SK-N-SH (cell line): ENCODE measurements around the gene COG3. TPM values are rescaled to one million over a fixed set of nuclear protein-coding genes. Genes with fewer than 3 reads are reported as not detected.

Source experiments
- CTCF ChIA-PET: fragments of 300-600, 350-600 bp; formaldehyde crosslinking; extraction: SDS; loops from one replicate; lab custom pipeline; 2021; lab: Yijun Ruan, JAX
- POLR2A ChIA-PET: fragments of 350-600 bp; sonication (Branson Sonifier 250); formaldehyde crosslinking; extraction: SDS; loops from one replicate; lab custom pipeline; 2020; ENCODE audit warnings: antibody characterized with exemption, inconsistent platforms; lab: Yijun Ruan, JAX
- DNase-seq: peaks from one replicate; pipeline ENCODE4 v3.0.0; 2012
- H2AFZ ChIP-seq: fragments of 200-600 bp; sonication (generic); 2 replicates; pipeline ENCODE4 v1.8.1; 2016; ENCODE audit warnings: antibody characterized with exemption, mild to moderate bottlenecking, low read depth
- H3F3A ChIP-seq: fragments of 200-600 bp; sonication (generic); replicated peaks from 2 replicates; pipeline ENCODE3; 2016; ENCODE audit warnings: antibody characterized with exemption, mild to moderate bottlenecking; ENCODE audit not compliant: insufficient read depth
- H3K27ac ChIP-seq, 2 experiments: fragments of 200-500 bp in 1 of 2; fragments of 200-600 bp in 1 of 2; sonication (Bioruptor generic) in 1 of 2; sonication (generic), shearing (Covaris generic) in 1 of 2; 2 replicates each; pipeline versions ENCODE4 v1.5.1 to v1.6.1; 2014 to 2016; ENCODE audit warnings: low read depth in 2 of 2, inconsistent platforms in 1 of 2, low read length in 1 of 2, mild to moderate bottlenecking in 1 of 2, mixed read lengths in 1 of 2
- H3K27me3 ChIP-seq: fragments of 200-600 bp; sonication (generic), shearing (Covaris generic); 2 replicates; pipeline ENCODE4 v1.6.1; 2016; ENCODE audit warnings: mixed run types; ENCODE audit not compliant: insufficient read depth
- H3K36me3 ChIP-seq, 2 experiments: fragments of 200-500 bp in 1 of 2; fragments of 200-600 bp in 1 of 2; sonication (Bioruptor generic) in 1 of 2; sonication (generic) in 1 of 2; replicated peaks in 1 of 2; 2 replicates each; pipeline versions ENCODE3 to v1.5.1; 2014 to 2016; ENCODE audit warnings: low read length in 1 of 2, mild to moderate bottlenecking in 1 of 2; ENCODE audit not compliant: insufficient read depth in 2 of 2, control insufficient read depth in 1 of 2
- H3K4me1 ChIP-seq, 2 experiments: fragments of 200-500 bp in 1 of 2; fragments of 200-600 bp in 1 of 2; sonication (Bioruptor generic) in 1 of 2; sonication (generic), shearing (Covaris generic) in 1 of 2; 2 replicates each; pipeline versions ENCODE4 v1.5.1 to v1.6.1; 2014 to 2016; ENCODE audit warnings: low read depth in 1 of 2, low read length in 1 of 2, mixed run types in 1 of 2; ENCODE audit not compliant: insufficient read depth in 2 of 2, control insufficient read depth in 1 of 2
- H3K4me2 ChIP-seq: fragments of 200-600 bp; sonication (generic), shearing (Covaris generic); 2 replicates; pipeline ENCODE4 v1.6.1; 2017; ENCODE audit warnings: mixed run types
- H3K4me3 ChIP-seq, 2 experiments: fragments of 200-500 bp in 1 of 2; fragments of 200-600 bp in 1 of 2; sonication (Bioruptor generic) in 1 of 2; sonication (generic), shearing (Covaris generic) in 1 of 2; 2 replicates each; pipeline versions ENCODE4 v1.5.1 to v1.8.1; 2014 to 2016; ENCODE audit warnings: low read depth in 2 of 2, inconsistent platforms in 1 of 2, low read length in 1 of 2, mild to moderate bottlenecking in 1 of 2, mixed read lengths in 1 of 2, moderate library complexity in 1 of 2
- H3K79me2 ChIP-seq: fragments of 200-600 bp; sonication (generic); 2 replicates; pipeline ENCODE4 v1.8.1; 2017; ENCODE audit warnings: mild to moderate bottlenecking; ENCODE audit not compliant: insufficient read depth
- H3K9ac ChIP-seq: fragments of 200-600 bp; sonication (generic); 2 replicates; pipeline ENCODE4 v1.6.1; 2017; ENCODE audit warnings: mixed run types
- H3K9me2 ChIP-seq: fragments of 200-600 bp; sonication (generic); 2 replicates; pipeline ENCODE4 v1.6.1; 2017; ENCODE audit warnings: mixed run types
- H3K9me3 ChIP-seq: fragments of 200-600 bp; sonication (generic); 2 replicates; pipeline ENCODE4 v1.6.1; 2017; ENCODE audit warnings: mixed run types, mild to moderate bottlenecking, moderate library complexity
- H4K20me1 ChIP-seq: fragments of 200-600 bp; sonication (generic); 2 replicates; pipeline ENCODE4 v1.6.1; 2017; ENCODE audit warnings: mild to moderate bottlenecking, mixed run types; ENCODE audit not compliant: insufficient read depth
- CHD2 ChIP-seq: fragments of 150-350 bp; IDR thresholded peaks from 2 replicates; pipeline ENCODE4 v1.6.1; 2018; ENCODE audit warnings: low read length; ENCODE audit not compliant: partially characterized antibody
- ELF1 ChIP-seq: IDR thresholded peaks from 2 replicates; pipeline ENCODE4 v1.4.0; 2012
- EP300 ChIP-seq, 2 experiments: IDR thresholded peaks; 2 replicates each; pipeline versions ENCODE4 v1.4.0 to v1.6.1; 2012; ENCODE audit warnings: borderline replicate concordance in 1 of 2, low read depth in 1 of 2, low read length in 1 of 2
- GABPA ChIP-seq: IDR thresholded peaks from 2 replicates; pipeline ENCODE4 v1.4.0; 2012; ENCODE audit warnings: low read depth, mild to moderate bottlenecking
- GATA2 ChIP-seq: sonication (generic); formaldehyde crosslinking; IDR thresholded peaks from 2 replicates; pipeline ENCODE4 v1.5.0; 2020; ENCODE audit warnings: mild to moderate bottlenecking, missing genetic modification reagents
- IRF3 ChIP-seq: fragments of 150-350 bp; IDR thresholded peaks from 2 replicates; pipeline ENCODE4 v1.6.1; 2016; ENCODE audit warnings: mild to moderate bottlenecking, low read depth, low read length
- MAX ChIP-seq: IDR thresholded peaks from 2 replicates; pipeline ENCODE4 v1.4.0; 2012; ENCODE audit warnings: low read depth
- MEF2A ChIP-seq: IDR thresholded peaks from 2 replicates; pipeline ENCODE4 v1.4.0; 2012; ENCODE audit warnings: low read depth, borderline replicate concordance
- MXI1 ChIP-seq: IDR thresholded peaks from 2 replicates; pipeline ENCODE4 v1.6.1; 2012; ENCODE audit warnings: mild to moderate bottlenecking, low read depth, low read length, improper control_type of control experiment
- NFIC ChIP-seq: IDR thresholded peaks from 2 replicates; pipeline ENCODE4 v1.4.0; 2012; ENCODE audit warnings: borderline replicate concordance
- NRF1 ChIP-seq: IDR thresholded peaks from 2 replicates; pipeline ENCODE4 v1.6.1; 2012; ENCODE audit warnings: low read depth, mild to moderate bottlenecking, low read length
- PBX3 ChIP-seq: IDR thresholded peaks from 2 replicates; pipeline ENCODE4; 2012
- RCOR1 ChIP-seq: fragments of 150-350 bp; IDR thresholded peaks from 2 replicates; pipeline ENCODE4 v1.6.1; 2017; ENCODE audit warnings: antibody characterized with exemption, low read length
- REST ChIP-seq: IDR thresholded peaks from 2 replicates; pipeline ENCODE4 v1.6.1; 2012; ENCODE audit warnings: mild to moderate bottlenecking, low read depth, low read length, moderate library complexity
- USF2 ChIP-seq: fragments of 150-350 bp; IDR thresholded peaks from 2 replicates; pipeline ENCODE4 v1.6.1; 2017; ENCODE audit warnings: antibody characterized with exemption, low read length, low read depth, borderline replicate concordance
- YY1 ChIP-seq: IDR thresholded peaks from 2 replicates; pipeline ENCODE4 v1.4.0; 2012; ENCODE audit warnings: low read depth, mild to moderate bottlenecking
- ZBTB33 ChIP-seq: IDR thresholded peaks from 2 replicates; pipeline ENCODE4 v1.4.0; 2012; ENCODE audit warnings: low read depth, borderline replicate concordance
- WGBS: methylation state at CpG from one replicate; pipeline ENCODE4 v1.1.6; 2017; ENCODE audit warnings: low lambda C conversion rate; 5-methylcytosine and 5-hydroxymethylcytosine counted together
- polyA plus RNA-seq, 3 experiments: library from polyadenylated mRNA; depleted of rRNA; stranded (reverse); fragments of >200 nt; gene quantifications; 2 replicates each; pipeline ENCODE4 v1.2.3, GENCODE V29; 2012

Gene COG3
- polyA plus RNA-seq, 1 of the 3 experiments (the other 2 are of a cell fraction), result 25.6 TPM

- DNase-seq, result no peak
- Histone ChIP-seq H2AFZ (no peak overlapping the region), H3K9me3 (no peaks in the 10 kb centered on the region), H3K4me2 (no peak overlapping the region), H3K27me3 (no peaks in the 10 kb centered on the region; the same call in 1 of the 2 replicates), H3K9ac (no peak overlapping the region), H3K36me3 (no peaks in the 10 kb centered on the region), H3K79me2 (no peaks in the 10 kb centered on the region), H3K27ac (no peak overlapping the region; a peak in 1 of 4 replicates), H4K20me1 (no peaks in the 10 kb centered on the region), H3F3A (no peaks in the 10 kb centered on the region), H3K4me3 (no peak overlapping the region), H3K4me1 (peaks cover 0 to 25% of the 10 kb centered on the region in 2 experiments; a peak in 3 of 4 replicates), H3K9me2 (no peaks in the 10 kb centered on the region)
- TF ChIP-seq GABPA (no peak), YY1 (no peak), NRF1 (no peak), EP300 (IDR thresholded peaks at IDR 0.05; ENCODE audit: borderline replicate concordance in 1 of 2, low read depth in 1 of 2, low read length in 1 of 2) (no peak), ELF1 (no peak), PBX3 (no peak), GATA2 (CRISPR knock-in tag) (no peak), IRF3 (no peak), RCOR1 (no peak), NFIC (no peak), MXI1 (no peak), CHD2 (no peak), USF2 (no peak), REST (no peak), ZBTB33 (no peak), MAX (no peak), MEF2A (no peak)
- ChIA-PET POLR2A (no interaction called here), CTCF (interaction anchor here (1.3 kb wide), 1 partner anchor 9 kb away, joined by 3 read pairs; no protein-coding TSS in a partner anchor)
- WGBS, result 46% methylated on average over 4 of the region's 4 CpGs
Observed at GRCh38 chr13:45576466-45576865, 111.7 kb downstream of the COG3 start.
